ENCODE results near the gene TRAP1. TPM values are rescaled to one million over a fixed set of nuclear protein-coding genes. Genes with fewer than 3 reads are reported as not detected.

TRAP1 gene
- total RNA-seq, result 100 to 1,000 TPM in 3 of 9 donors, 10 to 100 TPM in 6; 59.8 to 113 (median 87.6) TPM
- polyA plus RNA-seq, result 100 to 1,000 TPM in 2 of 3 donors, 10 to 100 TPM in 1; 81.2 to 110 (median 100) TPM
- long read RNA-seq, donor 1, transcript TRAP1-201 (18 exons, 2,296 nt), result major isoform, 31 of 34 reads
- long read RNA-seq, donor 1, partial matches to known transcripts, result 0 of 34 reads
- long read RNA-seq, donor 1, other reads (novel, unspliced or antisense), result 0 of 34 reads
- long read RNA-seq, donor 2, transcript TRAP1-201 (18 exons, 2,296 nt), result major isoform, 18 of 23 reads
- long read RNA-seq, donor 2, partial matches to known transcripts, result 0 of 23 reads
- long read RNA-seq, donor 2, other reads (novel, unspliced or antisense), result 0 of 23 reads
- long read RNA-seq, donor 3, transcript TRAP1-201 (18 exons, 2,296 nt), result major isoform, 18 of 26 reads
- long read RNA-seq, donor 3, partial matches to known transcripts, result 6 of 26 reads
- long read RNA-seq, donor 3, other reads (novel, unspliced or antisense), result 0 of 26 reads
- long read RNA-seq, donor 4, transcript TRAP1-201 (18 exons, 2,296 nt), result major isoform, 87 of 98 reads
- long read RNA-seq, donor 4, partial matches to known transcripts, result 5 of 98 reads
- long read RNA-seq, donor 4, other reads (novel, unspliced or antisense), result 5 of 98 reads
- long read RNA-seq, donor 5, transcript TRAP1-201 (18 exons, 2,296 nt), result major isoform, 274 of 310 reads
- long read RNA-seq, donor 5, partial matches to known transcripts, result 18 of 310 reads
- long read RNA-seq, donor 5, other reads (novel, unspliced or antisense), result 17 of 310 reads
- long read RNA-seq, donor 6, transcript TRAP1-201 (18 exons, 2,296 nt), result major isoform, 51 of 61 reads
- long read RNA-seq, donor 6, partial matches to known transcripts, result 3 of 61 reads
- long read RNA-seq, donor 6, other reads (novel, unspliced or antisense), result 5 of 61 reads
- long read RNA-seq, donor 7, transcript TRAP1-201 (18 exons, 2,296 nt), result major isoform, 15 of 32 reads
- long read RNA-seq, donor 7, partial matches to known transcripts, result 14 of 32 reads
- long read RNA-seq, donor 7, other reads (novel, unspliced or antisense), result 0 of 32 reads
- long read RNA-seq, donor 8, transcript TRAP1-201 (18 exons, 2,296 nt), result major isoform, 39 of 49 reads
- long read RNA-seq, donor 8, partial matches to known transcripts, result 5 of 49 reads
- long read RNA-seq, donor 8, other reads (novel, unspliced or antisense), result 0 of 49 reads
- long read RNA-seq, donor 9, transcript TRAP1-201 (18 exons, 2,296 nt), result major isoform, 20 of 24 reads
- long read RNA-seq, donor 9, partial matches to known transcripts, result 0 of 24 reads
- long read RNA-seq, donor 9, other reads (novel, unspliced or antisense), result 0 of 24 reads
- long read RNA-seq, donor 10, transcript TRAP1-201 (18 exons, 2,296 nt), result major isoform, 27 of 45 reads
- long read RNA-seq, donor 10, partial matches to known transcripts, result 17 of 45 reads
- long read RNA-seq, donor 10, other reads (novel, unspliced or antisense), result 0 of 45 reads

GRCh38 chr16:3717235-3718018 lies at the start of gene TRAP1:
TRAP1 (minus strand) TSS chr16:3717524; CDS start chr16:3717508, 16 bp downstream.
- TF ChIP-seq POLR2A (IDR thresholded peaks at IDR 0.05), result peak; percentile 74 to 75
- TF ChIP-seq, protein P1, sequence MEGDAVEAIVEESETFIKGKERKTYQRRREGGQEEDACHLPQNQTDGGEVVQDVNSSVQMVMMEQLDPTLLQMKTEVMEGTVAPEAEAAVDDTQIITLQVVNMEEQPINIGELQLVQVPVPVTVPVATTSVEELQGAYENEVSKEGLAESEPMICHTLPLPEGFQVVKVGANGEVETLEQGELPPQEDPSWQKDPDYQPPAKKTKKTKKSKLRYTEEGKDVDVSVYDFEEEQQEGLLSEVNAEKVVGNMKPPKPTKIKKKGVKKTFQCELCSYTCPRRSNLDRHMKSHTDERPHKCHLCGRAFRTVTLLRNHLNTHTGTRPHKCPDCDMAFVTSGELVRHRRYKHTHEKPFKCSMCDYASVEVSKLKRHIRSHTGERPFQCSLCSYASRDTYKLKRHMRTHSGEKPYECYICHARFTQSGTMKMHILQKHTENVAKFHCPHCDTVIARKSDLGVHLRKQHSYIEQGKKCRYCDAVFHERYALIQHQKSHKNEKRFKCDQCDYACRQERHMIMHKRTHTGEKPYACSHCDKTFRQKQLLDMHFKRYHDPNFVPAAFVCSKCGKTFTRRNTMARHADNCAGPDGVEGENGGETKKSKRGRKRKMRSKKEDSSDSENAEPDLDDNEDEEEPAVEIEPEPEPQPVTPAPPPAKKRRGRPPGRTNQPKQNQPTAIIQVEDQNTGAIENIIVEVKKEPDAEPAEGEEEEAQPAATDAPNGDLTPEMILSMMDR (IDR thresholded peaks at IDR 0.05), result no peak
- Histone ChIP-seq H3K27me3 (no peaks in the 10 kb centered on the region), H3K4me3 (peak within 1 kb of the TSS; percentile 82 to 98 (median 94)), H3K4me1 (replicated peaks in 1 of 2) (peaks cover 10 to 14% of the 10 kb centered on the region in 2 donors), H3K36me3 (replicated peaks in 1 of 2) (no peaks in the 10 kb centered on the region), H3K27ac (peak within 1 kb of the TSS in 4 of 5 donors; percentile 57 to 94 (median 76)), H3K9me3 (replicated peaks in 1 of 3) (no peaks in the 10 kb centered on the region)
- peak; percentile 87 to 95 (median 92) for DNase-seq
- intact Hi-C loops (cut with DNase I), result no loop called here
- 0 to 2% (median 1%) methylated on average over 4 to 94 of the region's 95 CpGs; no CpG with 5 or more reads in 1 of the 4 donors for WGBS, 4 donors

GRCh38 chr16:3766177-3766576 lies 48.9 kb upstream of the TRAP1 start:
- Histone ChIP-seq H3K4me3 (no peak overlapping the region), H3K36me3 (replicated peaks in 1 of 2) (peaks cover 0 to 94% of the 10 kb centered on the region in 2 donors), H3K27me3 (no peaks in the 10 kb centered on the region), H3K9me3 (replicated peaks in 1 of 3) (no peaks in the 10 kb centered on the region), H3K27ac (no peak overlapping the region), H3K4me1 (replicated peaks in 1 of 2) (no peaks in the 10 kb centered on the region)
- WGBS, 4 donors, result 87 to 95% (median 93%) methylated on average over 3 of the region's 3 CpGs
- intact Hi-C loops (cut with DNase I), result loop anchor here in 1 of 2 donors (10.0 kb wide), 1 partner anchor 109 kb away; no protein-coding TSS in a partner anchor
- TF ChIP-seq, protein P1 (IDR thresholded peaks at IDR 0.05), result no peak
- TF ChIP-seq POLR2A (IDR thresholded peaks at IDR 0.05), result no peak
- DNase-seq, result no peak

DNA sequence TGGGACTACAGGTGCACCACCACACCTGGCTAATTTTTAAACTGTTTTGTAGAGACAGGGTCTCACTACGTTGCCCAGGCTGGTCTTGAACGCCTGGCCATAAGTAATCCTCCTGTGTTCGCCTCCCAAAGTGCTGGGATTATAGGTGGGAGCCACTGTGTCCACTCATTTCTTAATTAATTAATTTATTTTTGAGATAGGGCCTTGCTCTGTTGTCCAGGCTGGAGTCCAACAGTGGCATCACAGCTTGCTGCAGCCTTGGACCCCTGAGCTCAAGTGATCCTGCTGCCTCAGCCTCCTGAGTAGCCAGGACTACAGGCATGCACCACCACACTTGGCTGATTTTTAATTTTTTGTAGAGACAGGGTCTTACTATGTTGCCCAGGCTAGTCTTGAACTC lies 47.1 kb upstream of the TRAP1 start:
- intact Hi-C loops (cut with DNase I), result loop anchor here in 1 of 2 donors (10.0 kb wide), 1 partner anchor 110 kb away; no protein-coding TSS in a partner anchor
- DNase-seq, result peak in 1 of 7 donors; percentile 24

More for the DNA sequence above, 47.1 kb upstream of the TRAP1 start:
- Histone ChIP-seq H3K27me3 (no peaks in the 10 kb centered on the region), H3K36me3 (replicated peaks in 1 of 2) (peaks cover 0 to 85% of the 10 kb centered on the region in 2 donors), H3K4me3 (no peak overlapping the region), H3K27ac (no peak overlapping the region), H3K4me1 (replicated peaks in 1 of 2) (no peaks in the 10 kb centered on the region), H3K9me3 (replicated peaks in 1 of 3) (no peaks in the 10 kb centered on the region)
- TF ChIP-seq, protein P1 (IDR thresholded peaks at IDR 0.05), result no peak
- no peak for TF ChIP-seq POLR2A (IDR thresholded peaks at IDR 0.05)
- WGBS, 4 donors, result 94 to 99% (median 96%) methylated on average over 3 of the region's 3 CpGs

Measured in adrenal gland (tissue), 19 donors.